IPS-18c (cell line): ENCODE results near the gene NCAPH2.
A peak's percentile ranks its signal among the peaks of the same experiment; 100 is the strongest.

Source experiments
- H3K4me3 ChIP-seq: 2 replicates; pipeline ENCODE4 v1.7.0; 2013; ENCODE audit warnings: low read depth, mild to moderate bottlenecking, low read length, moderate library complexity; ENCODE audit not compliant: insufficient read depth
- H3K9me3 ChIP-seq: one replicate; pipeline ENCODE4 v1.6.1; 2013; ENCODE audit warnings: mild to moderate bottlenecking, low read length, moderate library complexity; ENCODE audit not compliant: control insufficient read depth, insufficient read depth

Gene NCAPH2

DNA sequence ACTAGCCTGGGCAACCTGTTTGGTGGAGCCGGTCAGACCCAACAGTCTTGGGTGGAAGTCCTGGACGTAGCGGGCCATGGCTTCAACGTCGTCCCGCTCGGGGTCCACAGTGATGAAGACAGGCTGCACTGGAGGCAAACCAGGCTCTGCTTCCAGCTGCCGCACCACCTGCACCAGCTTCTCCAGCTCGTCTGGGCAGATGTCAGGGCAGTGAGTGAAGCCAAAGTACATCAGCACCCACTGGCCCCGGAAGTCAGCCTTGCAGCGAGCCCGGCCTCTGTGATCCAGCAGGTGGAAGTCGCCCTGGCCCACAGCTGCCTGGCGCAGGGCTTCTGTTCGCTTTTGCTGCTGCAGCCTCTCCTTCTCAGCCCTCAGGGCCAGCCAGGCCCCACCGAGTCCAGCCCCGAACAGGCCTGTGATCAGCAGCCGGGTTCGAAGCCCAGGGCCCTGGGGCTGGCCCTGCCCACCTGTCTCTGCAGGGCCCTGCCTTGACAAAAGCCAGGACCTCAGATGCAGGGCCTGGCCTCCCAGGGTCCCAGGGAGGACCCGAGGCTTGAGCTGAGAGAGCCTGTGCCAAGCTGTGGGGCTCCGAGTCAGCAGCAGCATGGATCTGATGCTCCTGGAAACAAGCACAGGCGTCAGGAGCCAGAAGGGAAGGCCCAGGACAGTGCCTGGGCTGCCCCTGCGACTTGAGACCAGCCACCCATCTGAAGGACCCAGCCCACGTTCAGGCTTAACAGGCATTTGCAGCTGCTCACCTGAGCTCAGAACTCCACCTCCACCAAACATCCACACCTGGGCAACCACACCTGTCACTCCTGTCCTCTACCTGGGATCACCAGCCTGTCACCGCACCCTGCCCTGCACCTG, 16.0 kb downstream of the NCAPH2 start:
- Histone ChIP-seq H3K9me3 (peaks cover 3% of the 10 kb centered on the region), H3K4me3 (peak overlapping the region; percentile 84; the same call in 1 of the 2 replicates)

DNA sequence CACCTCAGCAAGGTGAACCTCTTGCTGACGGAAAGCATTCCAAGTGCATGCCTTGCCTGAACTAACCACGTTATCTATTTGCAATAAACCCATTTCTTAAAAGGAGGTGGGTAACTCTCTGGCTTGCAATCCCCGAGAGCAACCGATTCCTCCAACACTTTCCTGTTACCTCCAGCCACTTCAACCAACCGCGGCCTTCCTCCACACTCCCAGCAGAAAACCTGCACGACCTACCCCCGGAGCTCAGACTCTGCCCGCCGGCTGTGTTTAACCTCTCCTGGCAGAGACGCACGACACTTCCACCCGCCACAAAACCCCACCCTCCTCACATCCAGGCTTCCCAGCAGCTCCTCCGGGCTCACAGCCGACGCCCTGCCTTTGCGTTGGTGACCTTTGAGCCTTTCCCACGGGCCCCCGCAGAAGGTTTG, 16.7 kb downstream of the NCAPH2 start:
- H3K9me3 ChIP-seq = peaks cover 3% of the 10 kb centered on the region
- H3K4me3 ChIP-seq = peak overlapping the region; percentile 84

- peak within 1 kb of the TSS; percentile 84 for H3K4me3 ChIP-seq
- H3K9me3 ChIP-seq = peaks cover 6% of the 10 kb centered on the region
These were observed 17.3 kb downstream of the NCAPH2 start, which contains the start of gene SCO2 for GRCh38 chr22:50525104-50525857. Gene SCO2 (minus strand): TSS chr22:50525598. CDS start chr22:50524411, 1,187 bp downstream.

GRCh38 chr22:50525858-50526107, 17.8 kb downstream of the NCAPH2 start:
- Histone ChIP-seq H3K4me3 (peak overlapping the region; percentile 84), H3K9me3 (peaks cover 6% of the 10 kb centered on the region)

GRCh38 chr22:50526108-50526833, 18.2 kb downstream of the NCAPH2 start:
- H3K9me3 ChIP-seq = peaks cover 6% of the 10 kb centered on the region
- peak overlapping the region; percentile 84 for H3K4me3 ChIP-seq

GRCh38 chr22:50526834-50527801, 19.1 kb downstream of the NCAPH2 start:
- Histone ChIP-seq H3K4me3 (peak overlapping the region; percentile 84), H3K9me3 (peaks cover 6% of the 10 kb centered on the region)

- Histone ChIP-seq H3K4me3 (no peak overlapping the region), H3K9me3 (peaks cover 6% of the 10 kb centered on the region)
These were observed 20.1 kb downstream of the NCAPH2 start for GRCh38 chr22:50527921-50528681.

DNA sequence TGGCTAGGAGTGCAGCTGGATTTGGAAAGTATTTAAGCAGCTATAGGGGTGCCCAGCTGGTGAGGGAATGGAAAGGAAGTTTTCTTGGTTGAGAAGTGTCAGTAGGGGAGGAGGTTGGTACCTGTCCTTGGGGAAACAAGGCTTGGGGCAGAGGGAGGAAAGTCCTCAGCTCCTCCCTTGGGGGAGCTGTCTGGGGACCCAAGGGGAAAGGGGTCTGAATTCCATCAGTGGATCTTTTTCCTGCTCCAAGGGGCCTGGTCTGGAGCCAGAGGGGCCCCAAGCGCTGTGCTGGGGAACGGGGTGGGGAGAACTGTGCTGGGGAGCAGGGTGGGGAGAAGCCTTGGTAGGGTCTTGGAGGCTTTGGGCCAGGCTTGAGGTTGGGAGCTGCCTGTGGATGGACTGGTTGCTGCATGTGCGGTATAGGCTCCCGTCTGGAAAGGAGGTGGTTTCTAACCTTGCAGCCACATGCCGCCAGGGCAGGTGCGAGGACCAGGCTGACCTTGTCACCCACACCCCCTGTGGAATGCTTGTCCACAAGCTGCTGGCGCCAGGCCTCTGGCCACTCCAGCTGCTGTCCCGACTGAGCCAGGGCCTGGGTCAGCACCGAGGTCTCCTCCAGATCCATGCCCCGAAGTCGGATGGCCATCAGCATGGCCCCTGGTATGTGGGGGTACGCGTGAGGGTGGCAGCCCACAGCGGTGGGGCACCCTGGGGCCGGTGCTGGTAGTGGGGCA, 20.8 kb downstream of the NCAPH2 start:
- no peak overlapping the region for H3K4me3 ChIP-seq

DNA sequence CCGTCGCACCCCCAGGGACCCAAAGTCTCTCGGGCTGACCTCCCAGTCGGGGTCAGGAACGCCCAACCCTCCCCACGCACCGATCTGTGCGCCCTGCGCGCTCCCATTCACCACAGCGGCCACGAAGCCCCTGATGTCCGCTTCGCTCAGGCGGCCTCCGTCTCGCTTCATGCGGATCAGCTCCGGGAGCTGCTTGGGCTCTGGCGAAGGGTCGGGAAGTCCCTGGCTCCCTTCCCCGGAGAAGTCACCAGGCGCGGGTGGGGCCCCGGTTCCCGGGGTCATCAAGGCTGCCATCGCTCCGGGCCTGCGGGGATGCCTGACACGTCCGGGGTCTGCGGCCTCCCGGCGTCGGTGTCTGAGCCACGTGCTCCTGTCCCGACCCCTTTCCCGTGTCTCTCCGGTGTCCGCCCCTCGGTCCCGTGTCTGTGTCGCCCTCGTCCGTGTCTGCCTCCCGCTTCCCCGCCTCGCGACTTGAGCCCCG, 21.4 kb downstream of the NCAPH2 start:
- no peak overlapping the region; the same call in 1 of the 2 replicates for H3K4me3 ChIP-seq

More for the DNA sequence above, 20.8 kb downstream of the NCAPH2 start:
- peaks cover 6% of the 10 kb centered on the region for H3K9me3 ChIP-seq

DNA sequence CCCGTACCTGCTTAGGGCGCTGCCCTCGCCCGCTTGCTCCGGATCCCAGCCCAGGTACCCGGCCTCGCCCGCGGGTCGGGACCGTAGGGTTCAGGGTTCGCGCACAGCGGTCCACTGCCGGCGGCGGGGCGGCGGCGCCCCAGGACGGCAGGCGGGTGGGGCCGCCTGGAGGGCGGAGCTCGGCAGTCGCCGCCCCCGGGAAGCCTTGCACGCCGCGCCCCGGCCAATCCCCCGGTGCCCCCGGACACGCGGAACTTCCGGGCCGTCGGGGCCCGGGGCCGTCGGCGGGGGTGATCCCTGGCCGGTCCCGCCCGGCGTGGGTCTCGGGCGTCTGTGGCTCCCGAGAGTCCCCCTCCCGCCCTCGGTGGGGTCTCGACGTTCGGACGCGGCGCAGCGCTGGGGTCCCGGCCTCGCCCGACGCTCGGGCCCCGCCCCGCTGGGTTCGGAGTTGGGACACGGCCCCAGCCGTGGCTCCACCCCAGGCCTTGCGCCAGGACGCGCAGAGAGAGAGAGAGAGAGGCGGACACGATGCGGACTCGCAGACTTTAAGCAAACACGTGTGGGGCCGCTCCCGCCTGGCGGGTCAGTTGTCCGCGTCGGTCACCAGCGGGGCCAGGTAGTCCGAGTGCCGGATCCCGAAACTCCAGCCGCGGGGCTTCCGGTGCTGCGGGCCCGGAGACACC, 22.0 kb downstream of the NCAPH2 start, which contains the start of gene TYMP:
TYMP (minus strand) TSS at position 116 of the 683 bp plus-strand sequence. CDS start 303 bp downstream, outside the sequence.
- Histone ChIP-seq H3K9me3 (peaks cover 6% of the 10 kb centered on the region), H3K4me3 (peak within 1 kb of the TSS; percentile 52)

More for the DNA sequence above, 21.4 kb downstream of the NCAPH2 start:
- H3K9me3 ChIP-seq = peaks cover 6% of the 10 kb centered on the region

GRCh38 chr22:50530580-50530876, 22.5 kb downstream of the NCAPH2 start:
- Histone ChIP-seq H3K9me3 (peaks cover 6% of the 10 kb centered on the region), H3K4me3 (peak overlapping the region; percentile 52; the same call in 1 of the 2 replicates)

- H3K9me3 ChIP-seq = peaks cover 6% of the 10 kb centered on the region
- peak overlapping the region; percentile 52 for H3K4me3 ChIP-seq
These were observed 23.0 kb downstream of the NCAPH2 start for GRCh38 chr22:50530877-50531545.

DNA sequence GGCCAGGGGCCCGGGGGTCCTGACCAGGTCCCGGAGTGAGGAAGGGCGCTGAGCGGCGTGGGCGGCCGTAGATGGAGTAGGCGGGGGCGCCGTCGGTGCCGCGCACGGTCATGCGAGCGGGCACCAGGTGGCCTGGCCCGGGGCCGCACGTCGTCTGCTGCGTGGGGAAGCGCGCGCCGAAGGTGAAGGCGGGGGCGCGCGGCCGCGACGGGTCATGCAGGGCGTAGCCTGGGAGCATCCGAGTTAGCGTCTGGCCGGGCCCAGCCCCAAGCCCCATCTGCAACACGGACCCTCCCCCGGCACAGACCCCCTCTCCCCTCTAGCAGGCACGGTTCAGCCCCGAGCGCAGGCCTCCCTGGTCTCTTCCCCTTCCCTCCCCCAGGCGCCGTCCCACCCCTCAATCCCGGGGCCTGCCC, 23.5 kb downstream of the NCAPH2 start:
- Histone ChIP-seq H3K9me3 (peaks cover 6% of the 10 kb centered on the region), H3K4me3 (peak overlapping the region; percentile 52)

DNA sequence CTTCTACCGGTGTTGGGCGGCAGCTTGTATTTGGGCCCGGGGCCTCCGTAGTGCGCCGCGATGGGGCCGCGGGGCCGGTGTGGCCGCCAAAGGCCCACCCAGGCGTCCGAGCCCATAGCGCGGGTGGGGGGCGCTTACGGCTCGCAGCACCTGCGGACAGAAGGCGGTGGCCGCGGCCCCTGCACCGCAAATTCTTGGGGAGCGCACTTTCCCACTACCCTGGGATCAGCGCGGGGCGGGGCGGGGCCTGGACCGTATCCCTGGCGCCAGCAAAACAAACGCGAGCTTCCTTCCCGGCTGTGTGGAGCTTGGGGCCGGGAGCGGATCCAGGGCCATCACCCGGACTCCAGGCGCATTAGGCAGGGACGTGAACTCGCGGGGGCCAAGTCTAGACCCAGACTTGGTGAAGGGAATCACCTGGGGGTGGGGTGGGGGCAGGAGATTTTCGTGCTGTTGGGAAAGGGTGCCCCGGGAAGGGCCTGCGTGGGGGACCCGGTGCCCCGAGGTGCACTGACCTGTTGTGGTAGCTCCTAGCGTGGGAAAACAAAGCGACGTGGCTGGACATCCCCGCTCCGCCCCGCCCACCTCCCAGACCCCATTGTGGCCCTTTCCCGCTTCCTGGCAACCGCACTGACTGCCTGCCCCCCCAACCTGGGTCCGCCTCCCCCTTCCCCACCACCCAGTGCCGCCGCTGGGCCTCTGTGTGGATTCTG, 24.1 kb downstream of the NCAPH2 start:
- Histone ChIP-seq H3K9me3 (peaks cover 3% of the 10 kb centered on the region), H3K4me3 (peak overlapping the region; percentile 52)
